Adipose tissue (tissue), 3 donors: ENCODE measurements around the gene CALHM5. TPM values are rescaled to one million over a fixed set of nuclear protein-coding genes. Genes with fewer than 3 reads are reported as not detected.

Experiments
- H3K27ac ChIP-seq: one replicate; pipeline ENCODE4 v1.5.1; 2013; ENCODE audit warnings: low read depth, low read length
- WGBS, 3 donors: extraction: QIAGEN DNeasy Blood & Tissue Kit; methylation state at CpG; one replicate each; pipeline ENCODE4 v1.1.7; 2013; 5-methylcytosine and 5-hydroxymethylcytosine counted together
- polyA plus RNA-seq, 3 donors: library from polyadenylated mRNA; stranded (reverse); fragments of 200-250 nt; gene quantifications; one replicate each; pipeline ENCODE4 v1.2.3, GENCODE V29; 2013
- donor health status: healthy with polysubstance abuse.
- donor health status: Bipolar disorder and iron deficiency.
- donor health status: healthy.

Gene CALHM5
- polyA plus RNA-seq, 3 donors, result 0.17 to 1.5 (median 1.3) TPM

DNA sequence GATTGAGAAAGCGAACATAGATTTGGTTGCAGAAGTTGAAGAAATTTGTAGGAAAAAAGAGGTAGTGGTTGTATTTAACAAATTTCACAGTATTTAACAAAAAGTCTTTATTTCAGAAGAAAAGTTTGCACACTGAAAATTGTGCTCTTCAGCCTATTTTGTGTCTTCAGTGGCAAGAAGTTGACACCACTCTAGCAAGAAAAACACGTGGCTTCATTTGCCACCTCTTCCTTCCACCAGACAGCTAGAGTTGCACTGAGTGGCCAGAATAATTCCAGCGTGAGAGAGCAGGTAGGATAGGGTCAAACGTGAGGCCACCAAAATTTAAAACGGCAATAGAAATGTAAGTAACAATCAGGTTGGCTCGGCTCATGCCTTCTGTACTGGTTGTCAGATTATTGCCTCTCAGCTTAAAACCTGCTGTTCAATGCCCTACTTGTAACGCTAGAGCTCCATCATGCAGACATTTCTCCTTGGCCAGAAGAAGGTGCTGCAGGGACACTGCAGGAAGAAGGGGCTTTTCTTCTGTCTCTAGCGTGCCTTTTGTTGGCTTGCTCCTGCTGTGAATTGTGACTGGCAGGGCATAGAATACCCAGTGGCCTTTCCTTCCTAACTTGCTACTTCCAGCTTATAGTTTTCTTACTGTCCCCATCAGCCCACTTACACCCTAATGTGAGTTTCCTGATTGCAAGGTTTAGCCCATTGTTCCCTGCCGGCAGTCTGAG is 22.0 kb downstream of the CALHM5 start:
- 53 to 68% (median 66%) methylated on average over 9 of the region's 9 CpGs for WGBS, 3 donors

DNA sequence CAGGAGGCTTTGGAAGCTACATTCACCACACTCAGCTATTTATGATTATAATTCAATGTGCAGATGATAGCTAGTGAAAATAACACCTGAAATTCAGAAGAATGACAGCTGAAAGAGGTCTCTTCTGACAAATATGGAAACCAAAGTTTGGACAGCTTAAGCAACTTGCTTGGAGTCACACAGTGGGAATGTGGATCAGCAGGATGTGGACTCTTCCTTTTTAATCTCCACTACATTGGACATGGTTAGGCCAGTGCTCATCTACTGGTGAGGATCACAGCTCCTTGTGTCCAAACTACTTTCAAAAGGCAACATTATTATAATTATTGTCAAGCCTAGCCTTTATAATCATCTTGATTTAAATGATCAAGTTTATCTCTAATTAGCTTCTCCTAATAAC is 23.7 kb downstream of the CALHM5 start:
- H3K27ac ChIP-seq, result no peak overlapping the region

More for the DNA sequence above, 22.0 kb downstream of the CALHM5 start:
- H3K27ac ChIP-seq, result no peak overlapping the region

DNA sequence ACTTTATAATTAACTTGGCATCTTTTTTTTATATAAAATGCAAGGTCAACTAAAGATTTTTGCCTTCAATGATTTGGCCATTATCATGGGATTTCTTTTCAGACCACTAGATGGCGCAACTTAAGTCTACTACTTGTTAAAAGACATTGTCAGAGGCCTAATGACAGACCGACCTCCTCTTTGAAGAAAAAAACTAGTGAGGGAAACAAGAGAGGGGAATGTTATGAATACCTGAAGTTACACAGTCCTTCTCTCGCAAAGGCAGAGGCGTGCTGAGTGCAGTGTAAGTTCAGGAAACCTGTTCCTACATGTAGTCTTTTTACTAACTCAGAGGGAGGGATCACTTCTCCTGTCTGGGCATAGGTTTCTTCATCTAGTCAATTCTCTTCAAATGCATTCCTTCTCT is 24.8 kb downstream of the CALHM5 start:
- WGBS, 3 donors, result 14 to 16% (median 16%) methylated on average over 4 of the region's 4 CpGs

DNA sequence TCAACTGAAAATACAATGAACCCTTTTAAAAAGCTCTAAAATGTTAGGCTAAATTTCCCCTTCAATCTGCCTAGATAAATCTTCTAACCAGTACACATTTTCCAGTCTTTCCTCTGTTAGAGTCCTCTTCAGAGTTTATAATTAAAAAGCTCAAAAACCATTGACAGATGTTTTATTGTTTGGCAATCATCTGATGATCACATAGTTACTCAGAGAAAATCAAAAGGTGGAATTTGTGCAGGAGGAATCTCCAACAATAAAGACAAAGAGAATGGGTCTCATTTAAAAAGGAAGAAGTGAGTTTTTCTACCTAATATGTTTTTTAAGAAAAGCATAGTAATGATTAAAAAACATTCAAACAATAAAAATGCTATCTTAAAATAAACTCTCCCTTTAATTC is 31.0 kb downstream of the CALHM5 start:
- no peak overlapping the region for H3K27ac ChIP-seq

More for the DNA sequence above, 24.8 kb downstream of the CALHM5 start:
- H3K27ac ChIP-seq, result no peak overlapping the region

DNA sequence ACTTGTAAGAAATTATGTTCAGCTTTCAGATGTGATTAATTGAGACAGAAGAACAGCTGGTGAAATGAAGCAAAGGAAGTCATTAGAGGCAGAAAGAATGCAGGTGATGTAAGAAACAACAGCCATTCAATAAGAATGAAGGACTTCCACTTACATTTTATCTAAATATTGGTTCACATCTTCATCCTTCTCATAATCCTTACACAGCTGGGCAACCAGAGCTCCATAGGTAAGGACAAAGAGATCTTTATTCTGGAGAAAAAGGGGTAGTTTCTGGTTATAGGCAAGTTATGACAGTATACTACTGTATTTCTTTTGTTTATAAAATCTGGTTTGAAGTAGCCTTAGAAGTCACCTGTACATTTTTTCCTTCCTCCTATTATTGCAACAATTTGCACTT is 31.7 kb downstream of the CALHM5 start:
- no peak overlapping the region for H3K27ac ChIP-seq

DNA sequence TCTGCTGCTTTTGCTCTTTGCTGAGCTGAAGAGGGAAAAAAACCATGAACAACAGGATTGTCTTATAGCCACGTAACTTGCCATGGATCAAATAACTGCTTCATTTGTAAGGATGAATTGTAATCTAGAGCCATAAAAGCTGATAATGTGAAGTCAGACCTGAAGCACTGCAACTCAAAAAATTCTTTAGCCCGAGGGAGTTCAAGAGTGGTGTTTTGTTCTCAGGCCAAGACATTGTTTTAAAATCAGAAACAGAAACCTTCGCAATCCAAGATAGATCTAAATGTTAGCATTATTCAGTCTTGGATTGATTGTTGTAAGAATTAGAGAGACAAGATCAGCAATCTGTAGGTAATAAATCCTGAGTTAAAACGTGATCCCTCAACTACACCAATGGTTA is 34.2 kb downstream of the CALHM5 start, which contains the start of gene TRAPPC3L:
TSS of gene TRAPPC3L (minus strand) at position 34 of the 400 bp plus-strand sequence. CDS start 170 bp downstream, outside the sequence.
- H3K27ac ChIP-seq, result no peak within 1 kb of the TSS
- WGBS, 3 donors, result 57 to 68% (median 60%) methylated on average over 4 of the region's 4 CpGs

DNA sequence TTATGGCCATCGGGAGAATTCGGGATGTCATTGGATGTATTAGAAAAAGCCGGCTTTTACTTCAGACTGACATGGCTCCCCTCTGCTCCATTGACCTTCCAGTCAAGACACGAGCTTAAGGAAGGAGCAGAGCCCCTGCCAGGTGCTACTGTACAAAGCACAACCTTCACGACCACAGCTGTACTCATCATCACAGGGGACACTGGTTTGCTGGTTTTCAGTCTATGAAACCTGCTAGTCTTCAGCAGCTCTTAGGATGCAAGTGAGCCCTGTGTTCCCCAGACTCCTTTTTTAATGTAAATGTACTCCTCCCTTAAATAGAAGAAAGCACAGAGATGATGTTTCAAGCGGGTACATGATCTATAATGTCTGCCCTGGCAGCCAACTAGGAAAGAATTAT is 35.9 kb downstream of the CALHM5 start:
- 87 to 92% (median 87%) methylated on average over 6 of the region's 6 CpGs for WGBS, 3 donors
- no peak overlapping the region for H3K27ac ChIP-seq

DNA sequence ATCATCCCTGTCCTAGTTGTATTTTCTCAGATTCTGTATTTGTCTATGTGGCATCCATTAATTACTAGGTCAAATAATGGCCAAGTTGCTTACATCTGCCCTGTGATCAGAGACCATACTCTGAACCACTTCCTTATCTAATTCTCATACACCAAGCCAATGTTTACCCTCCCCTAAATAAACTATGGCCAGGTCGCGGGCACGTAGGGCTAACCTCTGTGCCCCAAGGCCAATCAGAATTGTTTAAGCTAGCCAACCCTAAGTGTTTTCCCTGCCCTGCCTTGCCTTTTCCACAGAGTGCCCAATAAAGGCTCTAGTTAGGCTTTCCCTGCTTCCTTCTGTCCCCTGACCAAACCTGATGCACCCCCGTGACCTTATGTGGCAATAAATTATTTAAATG is 39.4 kb downstream of the CALHM5 start:
- H3K27ac ChIP-seq, result no peak overlapping the region
- WGBS, 3 donors, result 25 to 58% (median 46%) methylated on average over 4 of the region's 4 CpGs

DNA sequence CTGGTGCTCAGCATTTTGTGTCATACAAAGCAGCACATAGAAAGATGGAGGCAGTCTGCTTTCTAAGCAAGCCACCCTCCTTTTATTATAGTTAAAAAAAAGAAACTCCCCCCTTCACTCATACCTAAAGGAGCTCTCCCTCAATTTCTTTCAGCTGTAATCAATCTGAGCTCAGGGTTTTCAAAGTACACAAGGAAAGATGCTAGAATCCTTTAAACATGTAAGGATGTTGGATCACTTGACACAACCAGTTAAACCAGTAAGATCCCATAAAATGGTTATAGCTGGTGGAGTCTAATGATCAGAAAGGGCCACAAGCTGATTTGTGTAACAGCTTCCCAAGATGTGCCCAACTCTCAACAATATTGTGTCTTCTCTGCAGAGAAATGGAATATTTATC is 42.0 kb downstream of the CALHM5 start, which contains the start of gene CALHM4:
TSS of gene CALHM4 (plus strand) at position 301 of the 400 bp plus-strand sequence. CDS start at position 344, 43 bp downstream.
- no peak within 1 kb of the TSS for H3K27ac ChIP-seq

DNA sequence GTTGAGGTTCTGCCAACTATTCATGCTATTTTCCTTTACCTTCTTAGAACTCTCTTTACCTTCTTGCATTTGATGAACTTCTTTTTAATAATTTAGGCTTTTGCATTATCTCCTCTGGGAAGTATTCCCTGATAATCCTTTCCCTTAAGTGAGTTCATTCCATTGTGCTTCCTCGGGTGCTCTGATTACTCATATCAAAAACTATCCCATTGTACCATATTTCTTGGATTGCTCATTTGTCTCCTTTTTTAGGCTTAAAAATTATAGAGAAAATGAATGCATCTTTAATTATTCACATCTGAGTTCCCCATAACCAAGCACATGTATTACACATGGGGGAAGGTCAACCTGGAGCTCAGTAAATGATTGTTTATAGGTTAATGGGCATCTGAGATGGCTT is 44.6 kb downstream of the CALHM5 start:
- WGBS, 3 donors, result 63 to 97% (median 70%) methylated on average over 1 of the region's 1 CpG
- H3K27ac ChIP-seq, result no peak overlapping the region

DNA sequence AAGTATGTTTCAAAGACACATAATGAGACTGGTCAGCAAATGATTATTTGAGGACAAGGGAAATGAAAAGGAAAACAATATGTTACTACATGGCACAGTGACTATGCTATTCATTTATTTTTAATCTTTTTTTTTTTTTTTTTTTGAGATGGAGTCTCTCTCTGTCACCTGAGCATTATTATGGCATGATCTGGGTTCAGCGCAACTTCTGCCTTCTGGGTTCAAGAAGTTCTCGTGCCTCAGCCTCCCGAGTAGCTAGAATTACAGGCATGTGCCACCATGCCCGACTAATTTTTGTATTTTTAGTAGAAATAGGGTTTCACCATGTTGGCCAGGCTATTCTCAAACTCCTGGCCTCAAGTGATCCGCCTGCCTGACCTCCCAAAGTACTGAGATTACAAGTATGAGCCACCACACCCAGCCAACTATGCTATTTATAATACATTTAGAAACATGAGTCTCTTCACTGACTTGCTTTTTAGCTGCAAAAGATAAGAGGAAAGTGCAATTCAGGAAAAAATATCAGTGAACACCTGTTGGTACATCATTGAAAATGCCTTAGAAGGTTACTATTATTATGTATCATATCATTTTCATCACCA is 45.5 kb downstream of the CALHM5 start:
- H3K27ac ChIP-seq, result no peak overlapping the region
- WGBS, 3 donors, result 87 to 94% (median 88%) methylated on average over 5 of the region's 5 CpGs

DNA sequence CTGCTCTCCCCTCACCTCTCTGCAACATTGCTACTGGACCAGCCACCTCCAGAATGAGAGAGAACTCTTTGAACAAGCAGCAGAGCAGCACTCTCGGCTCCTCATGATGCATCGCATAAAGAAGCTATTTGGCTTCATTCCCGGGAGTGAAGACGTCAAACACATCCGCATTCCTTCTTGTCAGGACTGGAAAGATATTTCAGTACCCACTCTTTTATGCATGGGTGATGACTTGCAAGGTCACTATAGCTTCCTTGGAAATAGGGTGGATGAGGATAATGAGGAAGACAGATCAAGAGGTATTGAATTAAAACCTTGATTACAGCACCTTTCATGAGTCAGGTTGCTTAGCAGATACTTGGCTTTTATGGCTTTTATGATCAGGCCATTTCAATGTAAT is 46.5 kb downstream of the CALHM5 start:
- 23 to 49% (median 36%) methylated on average over 5 of the region's 5 CpGs for WGBS, 3 donors
- H3K27ac ChIP-seq, result no peak overlapping the region

DNA sequence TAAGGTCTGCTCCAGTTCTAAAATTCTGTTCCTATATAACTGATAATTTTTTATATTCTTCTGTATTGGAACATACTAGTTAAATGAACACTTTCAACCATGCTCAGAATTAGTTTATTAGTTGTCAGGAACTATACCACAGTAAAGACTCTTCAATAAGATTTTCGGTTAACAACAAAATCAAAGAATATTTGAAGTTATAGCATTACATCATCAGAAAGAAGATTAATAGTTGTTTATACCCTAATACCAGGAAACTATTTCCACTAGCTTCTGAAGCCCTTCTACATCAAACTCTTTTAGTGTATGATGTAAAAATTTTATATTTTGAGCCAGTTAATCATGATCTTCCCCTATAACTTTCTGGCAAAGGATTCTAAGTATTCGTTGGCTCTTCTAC is 48.7 kb downstream of the CALHM5 start:
- no peak overlapping the region for H3K27ac ChIP-seq
- WGBS, 3 donors, result 75 to 80% (median 77%) methylated on average over 2 of the region's 2 CpGs

DNA sequence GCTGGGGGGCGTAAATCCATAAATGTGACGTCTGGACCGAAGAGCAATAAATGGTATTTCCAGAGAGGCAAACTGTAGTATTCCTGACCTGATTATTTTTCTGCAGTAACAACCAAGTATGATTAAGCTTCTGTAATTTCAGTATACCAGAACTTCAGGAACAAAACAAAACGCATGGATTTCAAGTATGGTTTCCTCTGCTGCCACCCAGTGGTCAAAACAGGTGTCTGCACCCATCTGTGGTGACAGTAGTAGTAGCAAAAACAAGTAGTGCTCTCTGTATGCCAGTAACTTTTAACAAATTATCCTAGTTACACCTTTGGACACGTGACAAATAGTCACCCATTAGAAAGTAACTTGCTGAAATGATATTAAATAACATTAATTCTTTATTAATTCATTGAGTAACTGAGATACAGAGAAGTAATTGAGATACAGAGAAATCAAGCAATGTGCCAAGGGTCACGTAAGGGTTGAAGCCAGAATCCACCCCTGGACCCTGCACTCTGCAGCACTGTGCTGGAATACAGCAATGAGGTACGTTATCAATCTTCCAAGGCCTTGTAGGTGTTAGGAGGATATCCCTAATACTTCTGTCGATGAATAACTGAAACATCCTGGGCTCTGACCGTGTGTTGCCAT is 50.1 kb downstream of the CALHM5 start:
- no peak overlapping the region for H3K27ac ChIP-seq
- WGBS, 3 donors, result 43 to 48% (median 47%) methylated on average over 9 of the region's 9 CpGs

DNA sequence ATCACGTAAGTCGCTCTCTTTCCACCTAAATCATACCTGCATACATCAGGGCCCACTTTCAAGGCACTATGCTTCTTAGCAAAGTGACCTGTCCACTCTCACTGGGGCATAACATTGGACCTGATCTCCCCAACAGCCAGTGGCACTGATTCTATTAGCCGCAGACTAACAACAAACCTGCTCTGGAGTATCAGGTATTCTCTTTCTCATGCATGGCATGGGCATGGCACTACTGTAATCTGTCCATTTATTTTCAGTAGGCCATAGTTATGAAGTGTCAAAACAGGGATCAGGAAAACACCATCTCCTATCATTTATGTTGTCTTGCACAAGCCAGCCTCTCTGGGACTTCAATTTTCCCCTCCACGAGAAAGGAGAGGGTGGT is 50.6 kb downstream of the CALHM5 start:
- 76 to 96% (median 91%) methylated on average over 4 of the region's 4 CpGs for WGBS, 3 donors
- no peak overlapping the region for H3K27ac ChIP-seq

DNA sequence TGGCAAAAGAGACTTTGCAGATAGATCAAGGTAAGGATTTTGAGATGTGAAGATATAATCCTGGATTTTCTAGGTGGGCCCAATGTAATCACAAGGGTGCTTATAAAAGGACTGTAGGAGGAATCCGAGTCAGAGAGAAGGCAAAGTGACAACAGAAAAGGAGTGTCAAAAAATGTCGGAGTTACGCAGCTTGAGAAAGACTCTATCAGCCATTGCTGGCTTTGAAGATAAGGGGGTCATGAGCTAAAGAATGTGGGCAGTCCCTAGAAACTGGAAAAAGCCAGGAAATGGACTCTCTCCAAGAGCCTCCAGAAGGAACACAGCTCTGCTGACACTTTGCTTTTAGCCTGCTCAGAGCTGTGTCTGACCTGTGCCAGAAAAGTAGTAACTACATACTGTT is 51.2 kb downstream of the CALHM5 start:
- WGBS, 3 donors, result 35 to 55% (median 43%) methylated on average over 3 of the region's 3 CpGs
- H3K27ac ChIP-seq, result no peak overlapping the region

DNA sequence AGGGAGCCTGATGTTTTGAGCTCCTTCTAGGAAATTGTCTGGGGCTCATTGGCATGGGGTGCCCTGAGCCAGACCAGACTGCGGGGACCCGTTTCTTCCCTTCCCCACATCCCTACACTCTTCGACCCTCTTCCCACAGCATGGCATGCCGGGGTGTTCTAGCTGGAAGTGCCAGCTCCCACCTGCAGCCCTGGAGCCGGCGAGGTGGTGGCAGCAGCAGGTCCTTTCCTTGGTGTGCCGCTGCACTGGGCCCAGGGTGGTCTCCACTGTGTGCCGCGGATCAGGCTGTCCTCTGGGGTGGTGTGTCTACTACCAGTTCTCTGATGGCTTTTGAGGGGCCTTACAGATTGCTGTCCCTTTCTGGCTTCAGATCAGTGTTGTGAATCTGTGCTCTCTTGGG is 52.4 kb downstream of the CALHM5 start:
- H3K27ac ChIP-seq, result no peak overlapping the region
- 93 to 95% (median 94%) methylated on average over 9 of the region's 9 CpGs for WGBS, 3 donors

DNA sequence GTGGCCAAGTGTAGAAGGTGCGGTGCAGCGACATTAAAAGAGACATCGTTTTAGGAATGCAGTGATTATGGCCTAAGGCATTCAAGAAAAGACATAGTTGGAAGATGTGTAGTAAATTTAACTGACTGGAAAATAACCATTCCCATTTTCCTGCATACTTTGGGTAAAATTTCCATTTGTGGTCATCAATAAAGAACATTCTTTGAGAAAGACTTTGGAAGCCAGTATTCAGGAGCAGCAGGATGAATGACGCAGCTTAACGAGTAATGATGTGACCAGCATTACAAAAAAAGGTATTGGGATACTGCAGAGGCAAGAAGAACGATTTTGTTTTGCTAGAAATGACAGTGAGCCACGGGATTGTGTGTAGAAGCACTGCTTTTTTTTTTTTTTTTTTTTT is 52.9 kb downstream of the CALHM5 start:
- WGBS, 3 donors, result 81 to 88% (median 86%) methylated on average over 7 of the region's 7 CpGs
- no peak overlapping the region for H3K27ac ChIP-seq

DNA sequence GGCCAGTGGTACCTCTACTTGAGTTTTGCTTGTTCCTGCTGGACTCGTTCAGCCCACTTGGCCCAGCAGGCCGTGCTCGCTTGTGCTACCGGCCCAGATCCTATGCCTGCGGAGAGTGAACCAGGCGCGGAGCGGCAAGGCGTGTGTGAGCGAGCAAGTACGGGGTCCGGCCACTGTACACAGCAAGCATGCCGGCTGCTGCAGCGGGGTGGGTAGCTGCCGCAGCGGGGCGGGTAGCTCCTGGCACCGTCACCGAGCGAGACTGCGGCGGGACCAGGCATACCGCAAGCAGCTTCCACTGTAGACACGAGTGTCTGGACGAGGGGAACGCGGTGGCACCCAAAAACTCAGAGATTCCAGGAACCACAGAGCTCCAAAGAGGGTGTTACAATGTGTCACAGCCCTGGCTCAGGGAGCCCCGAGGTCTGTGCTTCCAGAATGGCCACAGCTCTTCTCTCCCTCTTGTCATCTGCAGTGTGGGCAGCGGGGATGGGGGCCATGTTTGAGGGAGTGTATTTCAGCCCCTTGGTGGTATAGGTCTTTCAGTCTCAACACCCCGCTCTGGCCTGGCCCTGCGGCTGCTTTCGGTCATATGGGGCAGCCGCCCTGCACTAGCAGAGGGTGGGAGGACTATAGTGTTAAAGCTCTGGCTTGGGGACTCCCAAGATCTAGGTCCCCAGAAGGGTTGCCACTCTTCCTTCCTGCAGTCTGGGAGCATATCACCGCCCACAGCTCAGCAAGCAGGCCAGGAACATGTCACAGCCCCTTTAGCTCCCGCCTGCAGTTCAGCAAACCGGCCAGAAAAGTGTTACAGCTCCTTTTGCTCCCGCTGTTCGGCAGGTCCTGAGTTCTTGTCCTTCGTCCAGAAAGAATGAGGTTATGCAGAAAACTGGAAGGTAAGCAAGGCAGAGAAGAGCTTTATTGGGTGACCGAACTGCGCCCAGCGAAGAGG is 53.8 kb downstream of the CALHM5 start:
- no peak overlapping the region for H3K27ac ChIP-seq
- 44 to 50% (median 48%) methylated on average over 39 to 42 of the region's 42 CpGs for WGBS, 3 donors
